Glutamatergic neuron (in vitro differentiated cells): Measurements from ENCODE around the gene SNCB. TPM values are rescaled to one million over a fixed set of nuclear protein-coding genes. Genes with fewer than 3 reads are reported as not detected.

Source experiments
- DNase-seq: peaks from one replicate; pipeline ENCODE4 v3.0.0; 2022
- H3K27ac Mint-ChIP-seq: one replicate; pipeline ENCODE4 v1.8.0; 2020; ENCODE audit warnings: mild to moderate bottlenecking, mixed read lengths, inconsistent platforms; ENCODE audit not compliant: unreplicated experiment
- H3K27me3 Mint-ChIP-seq: one replicate; pipeline ENCODE4 v1.8.0; 2020; ENCODE audit warnings: mild to moderate bottlenecking, moderate library complexity, mixed read lengths, inconsistent platforms; ENCODE audit not compliant: unreplicated experiment
- H3K36me3 Mint-ChIP-seq: one replicate; pipeline ENCODE4 v1.8.0; 2020; ENCODE audit warnings: mild to moderate bottlenecking, mixed read lengths, inconsistent platforms; ENCODE audit not compliant: unreplicated experiment
- H3K4me1 Mint-ChIP-seq: one replicate; pipeline ENCODE4 v1.8.0; 2020; ENCODE audit warnings: mild to moderate bottlenecking, low read depth, mixed read lengths, inconsistent platforms; ENCODE audit not compliant: unreplicated experiment
- H3K4me3 Mint-ChIP-seq: one replicate; pipeline ENCODE4 v1.8.0; 2020; ENCODE audit warnings: mild to moderate bottlenecking, mixed read lengths, inconsistent platforms; ENCODE audit not compliant: unreplicated experiment
- H3K9me3 Mint-ChIP-seq: one replicate; pipeline ENCODE4 v1.8.0; 2020; ENCODE audit warnings: mild to moderate bottlenecking, moderate library complexity, mixed read lengths, inconsistent platforms; ENCODE audit not compliant: unreplicated experiment
- total RNA-seq: library from RNA; stranded (reverse); fragmentation: NEBNext Ultra II Directional; extraction: Animal tissue kit (Norgen Biotek cat#: 25700); gene quantifications from one replicate; pipeline ENCODE4 v1.2.1, GENCODE V29; 2021; ENCODE audit not compliant: unreplicated experiment
- TF ChIP-seq, protein P1 (sequence below): fragments of 200-600 bp; sonication (generic); IDR thresholded peaks from one replicate; pipeline ENCODE4 v1.5.0; 2021; ENCODE audit not compliant: partially characterized antibody, unreplicated experiment

Gene SNCB
- total RNA-seq, 1 donor from 2014 or later: 3.7 TPM

DNA sequence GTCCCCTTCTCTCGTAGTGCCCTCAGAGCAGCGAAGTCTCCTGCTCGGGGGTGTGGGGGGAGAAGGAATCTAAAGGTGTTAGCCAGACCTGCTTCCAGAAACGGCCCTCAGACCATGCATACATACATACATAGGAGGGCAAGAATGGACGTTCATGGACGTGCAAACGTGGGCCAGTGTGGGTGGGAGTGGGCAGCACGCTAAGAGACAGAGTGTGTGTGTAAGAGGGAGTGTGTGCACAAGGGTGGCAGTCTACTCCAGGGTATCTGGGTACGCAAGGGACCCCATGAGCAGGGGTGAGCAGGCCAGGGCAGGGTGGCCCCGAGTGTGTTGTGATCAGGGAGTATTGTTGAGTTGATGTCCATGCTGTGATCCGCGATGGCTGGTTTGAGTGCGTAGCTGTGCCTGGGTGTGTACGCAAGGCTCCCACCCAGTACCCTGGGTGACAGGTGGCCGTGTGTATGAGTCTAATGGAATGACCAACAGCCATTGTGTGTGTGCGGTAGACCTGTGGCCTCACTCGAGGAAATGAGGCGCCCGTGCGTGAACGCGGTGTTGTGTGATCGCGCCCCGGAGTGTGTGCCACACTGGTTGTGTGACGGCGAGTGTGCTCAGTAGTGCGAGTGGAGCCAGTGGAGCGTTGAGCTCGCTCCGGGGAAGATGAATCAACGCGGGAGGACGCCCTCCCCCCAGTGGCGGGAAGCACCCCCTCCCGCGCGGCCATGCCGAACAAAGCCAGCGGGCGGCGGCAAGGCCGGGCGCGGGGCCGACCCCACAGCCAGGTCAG is 21.2 kb downstream of the SNCB start:
- Mint-ChIP-seq H3K4me1 (peaks cover 23% of the 10 kb centered on the region), H3K9me3 (peaks cover 10% of the 10 kb centered on the region), H3K27ac (peak overlapping the region; percentile 97), H3K27me3 (peaks cover 7% of the 10 kb centered on the region), H3K36me3 (peaks cover under 1% of the 10 kb centered on the region), H3K4me3 (peak overlapping the region; percentile 98)
- TF ChIP-seq, protein P1, sequence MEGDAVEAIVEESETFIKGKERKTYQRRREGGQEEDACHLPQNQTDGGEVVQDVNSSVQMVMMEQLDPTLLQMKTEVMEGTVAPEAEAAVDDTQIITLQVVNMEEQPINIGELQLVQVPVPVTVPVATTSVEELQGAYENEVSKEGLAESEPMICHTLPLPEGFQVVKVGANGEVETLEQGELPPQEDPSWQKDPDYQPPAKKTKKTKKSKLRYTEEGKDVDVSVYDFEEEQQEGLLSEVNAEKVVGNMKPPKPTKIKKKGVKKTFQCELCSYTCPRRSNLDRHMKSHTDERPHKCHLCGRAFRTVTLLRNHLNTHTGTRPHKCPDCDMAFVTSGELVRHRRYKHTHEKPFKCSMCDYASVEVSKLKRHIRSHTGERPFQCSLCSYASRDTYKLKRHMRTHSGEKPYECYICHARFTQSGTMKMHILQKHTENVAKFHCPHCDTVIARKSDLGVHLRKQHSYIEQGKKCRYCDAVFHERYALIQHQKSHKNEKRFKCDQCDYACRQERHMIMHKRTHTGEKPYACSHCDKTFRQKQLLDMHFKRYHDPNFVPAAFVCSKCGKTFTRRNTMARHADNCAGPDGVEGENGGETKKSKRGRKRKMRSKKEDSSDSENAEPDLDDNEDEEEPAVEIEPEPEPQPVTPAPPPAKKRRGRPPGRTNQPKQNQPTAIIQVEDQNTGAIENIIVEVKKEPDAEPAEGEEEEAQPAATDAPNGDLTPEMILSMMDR: no peak
- DNase-seq: no peak

DNA sequence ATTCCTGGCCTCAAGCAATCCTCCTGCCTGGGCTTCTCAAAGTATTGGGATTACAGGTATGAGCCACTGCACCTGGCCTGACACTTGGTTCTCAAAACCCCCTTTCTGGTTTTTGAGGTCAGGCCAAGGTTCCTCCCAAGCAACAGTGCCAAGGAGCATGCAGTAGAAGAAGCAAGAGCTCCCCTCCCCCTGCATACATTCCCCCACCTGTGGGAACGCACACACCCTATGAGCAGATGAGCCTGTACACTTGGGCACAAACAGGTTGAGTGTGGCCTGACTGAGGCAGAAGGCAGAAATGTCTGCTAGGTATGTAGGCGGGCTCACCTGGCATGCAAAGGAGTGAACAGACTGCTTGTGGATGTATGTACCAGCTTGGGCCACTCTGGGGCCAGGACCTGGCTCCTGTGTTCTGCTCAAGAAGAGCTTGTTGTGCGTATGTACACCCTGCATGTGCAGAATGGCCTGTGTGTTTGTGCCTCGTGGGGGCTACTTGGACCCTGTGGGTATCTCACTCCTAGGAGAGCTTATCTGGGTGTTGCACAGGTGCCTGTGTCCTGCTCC is 22.1 kb downstream of the SNCB start:
- peak overlapping the region; percentile 98 for H3K4me3 Mint-ChIP-seq
- H3K4me1 Mint-ChIP-seq: peaks cover 32% of the 10 kb centered on the region
- H3K27ac Mint-ChIP-seq: peak overlapping the region; percentile 97
- H3K27me3 Mint-ChIP-seq: peaks cover 10% of the 10 kb centered on the region
- no peak for DNase-seq
- TF ChIP-seq, protein P1: no peak
- H3K36me3 Mint-ChIP-seq: peaks cover 4% of the 10 kb centered on the region
- peaks cover 10% of the 10 kb centered on the region for H3K9me3 Mint-ChIP-seq

DNA sequence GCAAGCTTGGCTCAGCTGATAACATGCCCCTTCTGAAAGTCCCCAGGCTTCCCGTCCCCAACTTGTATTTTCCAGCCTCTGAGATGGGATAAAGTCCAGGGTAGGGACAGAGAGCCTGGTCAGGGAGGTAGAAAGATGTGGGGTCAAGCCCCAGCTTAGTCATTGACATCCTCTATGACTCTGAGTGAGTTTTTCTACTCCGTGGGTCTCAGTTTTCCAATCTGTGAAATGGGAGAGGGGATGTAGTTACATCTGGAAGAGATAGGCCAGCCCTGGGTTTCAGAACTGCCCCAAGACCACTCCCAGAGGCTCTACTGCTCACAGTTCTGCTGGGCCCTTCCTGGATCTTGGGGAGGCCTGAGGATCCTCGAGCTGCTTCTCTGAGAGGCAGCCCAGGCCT is 23.5 kb downstream of the SNCB start:
- H3K36me3 Mint-ChIP-seq: peaks cover 4% of the 10 kb centered on the region
- peaks cover 41% of the 10 kb centered on the region for H3K4me1 Mint-ChIP-seq
- TF ChIP-seq, protein P1: no peak
- H3K4me3 Mint-ChIP-seq: peak overlapping the region; percentile 42
- peaks cover 8% of the 10 kb centered on the region for H3K9me3 Mint-ChIP-seq
- H3K27me3 Mint-ChIP-seq: peaks cover 13% of the 10 kb centered on the region
- DNase-seq: no peak
- H3K27ac Mint-ChIP-seq: no peak overlapping the region

DNA sequence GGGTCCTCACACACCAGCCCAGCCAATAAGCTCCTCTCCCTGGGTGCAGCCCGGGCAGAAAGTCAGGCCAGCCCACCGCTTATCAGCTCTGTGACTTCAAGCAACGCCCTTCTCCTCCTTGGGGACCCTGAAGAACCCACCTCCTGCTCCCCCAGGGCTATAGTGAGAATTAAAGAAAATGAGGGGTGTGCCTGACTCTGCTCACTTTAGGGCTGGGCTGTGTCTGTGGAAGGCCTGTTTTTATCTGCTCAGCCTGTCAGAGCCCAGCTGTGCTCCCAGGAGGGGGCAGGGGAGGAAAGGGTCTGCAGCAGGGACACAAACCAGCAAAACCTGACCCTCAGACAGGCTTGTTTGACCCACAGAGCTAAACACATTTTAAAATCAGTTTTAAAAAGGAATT is 24.3 kb downstream of the SNCB start:
- H3K9me3 Mint-ChIP-seq: peaks cover 7% of the 10 kb centered on the region
- H3K27me3 Mint-ChIP-seq: peaks cover 16% of the 10 kb centered on the region
- TF ChIP-seq, protein P1: no peak
- H3K36me3 Mint-ChIP-seq: peaks cover 4% of the 10 kb centered on the region
- peak overlapping the region; percentile 52 for H3K27ac Mint-ChIP-seq
- H3K4me3 Mint-ChIP-seq: peak overlapping the region; percentile 30
- peaks cover 48% of the 10 kb centered on the region for H3K4me1 Mint-ChIP-seq
- no peak for DNase-seq

DNA sequence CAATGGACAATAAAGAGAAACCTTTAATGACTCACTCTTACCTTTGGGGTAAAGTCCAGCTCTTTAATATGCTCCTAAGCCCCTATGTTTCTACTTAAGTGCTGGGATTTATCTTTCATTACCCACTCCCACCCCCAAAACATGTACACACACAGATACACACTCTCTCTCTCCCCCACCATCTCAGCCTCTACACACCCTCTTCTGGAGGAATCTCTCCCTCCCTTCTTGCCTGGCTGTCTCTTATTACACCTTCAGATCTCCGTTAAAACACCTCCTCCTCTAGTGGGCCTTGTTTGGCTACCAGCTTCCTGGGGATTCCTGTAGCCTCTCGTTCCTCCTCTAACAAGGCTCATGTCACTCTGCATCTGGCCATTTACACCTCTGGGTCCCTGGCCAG is 27.2 kb downstream of the SNCB start:
- Mint-ChIP-seq H3K36me3 (peaks cover 11% of the 10 kb centered on the region), H3K27me3 (peaks cover 19% of the 10 kb centered on the region), H3K27ac (peak overlapping the region; percentile 16), H3K4me3 (peak overlapping the region; percentile 4), H3K4me1 (peaks cover 55% of the 10 kb centered on the region), H3K9me3 (peaks cover 16% of the 10 kb centered on the region)
- TF ChIP-seq, protein P1: no peak
- DNase-seq: no peak
